ENCODE data around the gene TNS3. TPM values are rescaled to one million over a fixed set of nuclear protein-coding genes. Genes with fewer than 3 reads are reported as not detected.

Gene TNS3
- total and polyA plus RNA-seq, 2 donors (not counting 1 experiment from before 2014, with no cell fraction given): 11.4 to 77.5 TPM

- Histone ChIP-seq H3K79me2 (ENCODE audit: control insufficient read depth, insufficient read depth, low read length) (no peaks in the 10 kb centered on the region), H3K27ac (ENCODE audit: low read length in 2 of 2) (no peak overlapping the region), H3K36me3 (replicated peaks in 1 of 2; ENCODE audit: control extremely low read depth in 1 of 2, control insufficient read depth in 1 of 2, extremely low read depth in 1 of 2, insufficient read depth in 2 of 2, low read length in 1 of 2) (peaks cover 0 to 5% of the 10 kb centered on the region in 2 experiments), H3K9me3 (ENCODE audit: control extremely low read depth in 1 of 3, control insufficient read depth in 2 of 3, insufficient read depth in 1 of 3, low read length in 2 of 3) (no peaks in the 10 kb centered on the region), H4K20me1 (ENCODE audit: control insufficient read depth, insufficient read depth, low read length, poor library complexity, severe bottlenecking) (no peaks in the 10 kb centered on the region), H2AFZ (ENCODE audit: insufficient read depth, low read depth, low read length, poor library complexity, severe bottlenecking) (no peak overlapping the region), H3K27me3 (replicated peaks in 1 of 4; ENCODE audit: control extremely low read depth in 1 of 4, control insufficient read depth in 3 of 4, insufficient read depth in 4 of 4, low read length in 3 of 4) (no peaks in the 10 kb centered on the region), H3K9ac (ENCODE audit: low read length) (no peak overlapping the region), H3K4me1 (ENCODE audit: control insufficient read depth in 2 of 2, insufficient read depth in 2 of 2, low read length in 2 of 2) (no peaks in the 10 kb centered on the region), H3K4me2 (replicated peaks; ENCODE audit: low read depth, low read length, poor library complexity, severe bottlenecking) (no peak overlapping the region), H3K4me3 (ENCODE audit: control extremely low read depth in 1 of 5, extremely low read depth in 1 of 5, insufficient read depth in 1 of 5, low read depth in 2 of 5, low read length in 4 of 5) (no peak overlapping the region)
- 96% methylated on average over 7 of the region's 7 CpGs for WGBS (ENCODE audit: insufficient coverage)
- H3K9me3 Mint-ChIP-seq (ENCODE audit: insufficient read depth): no peaks in the 10 kb centered on the region
- intact Hi-C loops (cut with micrococcal nuclease): no loop called here
- H3K4me1 Mint-ChIP-seq: no peaks in the 10 kb centered on the region
- CTCF ChIA-PET: no interaction called here
- ATAC-seq (ENCODE audit: low read depth) (no peak), DNase-seq (no peak)
- POLR2A ChIA-PET: no interaction called here
- no peak overlapping the region for H3K4me3 Mint-ChIP-seq
- TF ChIP-seq CTCF (IDR thresholded peaks at IDR 0.05) (no peak), EZH2 (IDR thresholded peaks at IDR 0.05; ENCODE audit: borderline replicate concordance, insufficient read depth, low read depth, low read length, poor library complexity, severe bottlenecking) (no peak)
- no peaks in the 10 kb centered on the region for H3K27me3 Mint-ChIP-seq
- H3K27ac Mint-ChIP-seq: no peak overlapping the region
Measured at GRCh38 chr7:47327346-47327697, 254.6 kb downstream of the TNS3 start.

- intact Hi-C loops (cut with micrococcal nuclease): no loop called here
- Histone ChIP-seq H3K9ac (ENCODE audit: low read length) (no peak overlapping the region), H3K9me3 (ENCODE audit: control extremely low read depth in 1 of 3, control insufficient read depth in 2 of 3, insufficient read depth in 1 of 3, low read length in 2 of 3) (no peaks in the 10 kb centered on the region), H3K27me3 (replicated peaks in 1 of 4; ENCODE audit: control extremely low read depth in 1 of 4, control insufficient read depth in 3 of 4, insufficient read depth in 4 of 4, low read length in 3 of 4) (no peaks in the 10 kb centered on the region), H3K4me2 (replicated peaks; ENCODE audit: low read depth, low read length, poor library complexity, severe bottlenecking) (no peak overlapping the region), H4K20me1 (ENCODE audit: control insufficient read depth, insufficient read depth, low read length, poor library complexity, severe bottlenecking) (no peaks in the 10 kb centered on the region), H3K27ac (ENCODE audit: low read length in 2 of 2) (no peak overlapping the region), H3K4me3 (ENCODE audit: control extremely low read depth in 1 of 5, extremely low read depth in 1 of 5, insufficient read depth in 1 of 5, low read depth in 2 of 5, low read length in 4 of 5) (no peak overlapping the region), H3K4me1 (ENCODE audit: control insufficient read depth in 2 of 2, insufficient read depth in 2 of 2, low read length in 2 of 2) (no peaks in the 10 kb centered on the region), H2AFZ (ENCODE audit: insufficient read depth, low read depth, low read length, poor library complexity, severe bottlenecking) (no peak overlapping the region), H3K79me2 (ENCODE audit: control insufficient read depth, insufficient read depth, low read length) (no peaks in the 10 kb centered on the region), H3K36me3 (replicated peaks in 1 of 2; ENCODE audit: control extremely low read depth in 1 of 2, control insufficient read depth in 1 of 2, extremely low read depth in 1 of 2, insufficient read depth in 2 of 2, low read length in 1 of 2) (peaks cover 0 to 5% of the 10 kb centered on the region in 2 experiments)
- Mint-ChIP-seq H3K27ac (no peak overlapping the region), H3K4me3 (no peak overlapping the region), H3K27me3 (no peaks in the 10 kb centered on the region), H3K4me1 (no peaks in the 10 kb centered on the region), H3K9me3 (ENCODE audit: insufficient read depth) (no peaks in the 10 kb centered on the region)
- POLR2A ChIA-PET: no interaction called here
- CTCF ChIA-PET: no interaction called here
- no peak for TF ChIP-seq CTCF (IDR thresholded peaks at IDR 0.05)
- TF ChIP-seq EZH2 (IDR thresholded peaks at IDR 0.05; ENCODE audit: borderline replicate concordance, insufficient read depth, low read depth, low read length, poor library complexity, severe bottlenecking): no peak
- no peak for ATAC-seq (ENCODE audit: low read depth)
- DNase-seq: no peak
- WGBS (ENCODE audit: insufficient coverage): 98% methylated on average over 6 of the region's 8 CpGs
Measured at GRCh38 chr7:47326808-47327207, 255.1 kb downstream of the TNS3 start.

Data from B cell (primary cell).